Measurements from ENCODE around the gene SNRNP35.

The SNRNP35 gene

GRCh38 chr12:123445388-123446332 is 12.3 kb upstream of the SNRNP35 start:
- DNase-seq (ENCODE audit: low read depth in 1 of 2, low spot score in 1 of 2), result no peak
- H3K27me3 ChIP-seq (ENCODE audit: insufficient read depth, poor library complexity, severe bottlenecking), result no peaks in the 10 kb centered on the region
- H3K27ac ChIP-seq (replicated peaks), result peak overlapping the region; percentile 34
- no peak overlapping the region for H3K4me3 ChIP-seq (replicated peaks; ENCODE audit: insufficient read depth, low read length)
- TF ChIP-seq, protein P1, sequence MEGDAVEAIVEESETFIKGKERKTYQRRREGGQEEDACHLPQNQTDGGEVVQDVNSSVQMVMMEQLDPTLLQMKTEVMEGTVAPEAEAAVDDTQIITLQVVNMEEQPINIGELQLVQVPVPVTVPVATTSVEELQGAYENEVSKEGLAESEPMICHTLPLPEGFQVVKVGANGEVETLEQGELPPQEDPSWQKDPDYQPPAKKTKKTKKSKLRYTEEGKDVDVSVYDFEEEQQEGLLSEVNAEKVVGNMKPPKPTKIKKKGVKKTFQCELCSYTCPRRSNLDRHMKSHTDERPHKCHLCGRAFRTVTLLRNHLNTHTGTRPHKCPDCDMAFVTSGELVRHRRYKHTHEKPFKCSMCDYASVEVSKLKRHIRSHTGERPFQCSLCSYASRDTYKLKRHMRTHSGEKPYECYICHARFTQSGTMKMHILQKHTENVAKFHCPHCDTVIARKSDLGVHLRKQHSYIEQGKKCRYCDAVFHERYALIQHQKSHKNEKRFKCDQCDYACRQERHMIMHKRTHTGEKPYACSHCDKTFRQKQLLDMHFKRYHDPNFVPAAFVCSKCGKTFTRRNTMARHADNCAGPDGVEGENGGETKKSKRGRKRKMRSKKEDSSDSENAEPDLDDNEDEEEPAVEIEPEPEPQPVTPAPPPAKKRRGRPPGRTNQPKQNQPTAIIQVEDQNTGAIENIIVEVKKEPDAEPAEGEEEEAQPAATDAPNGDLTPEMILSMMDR (IDR thresholded peaks at IDR 0.05; ENCODE audit: insufficient read depth, low read length), result no peak
- TF ChIP-seq GABPA (IDR thresholded peaks at IDR 0.05; ENCODE audit: low read depth) (no peak), SPI1 (IDR thresholded peaks at IDR 0.05; ENCODE audit: borderline replicate concordance, low read depth) (no peak), POLR2AphosphoS5 (IDR thresholded peaks at IDR 0.05; ENCODE audit: low read depth) (no peak)
- TF ChIP-seq, protein P2, sequence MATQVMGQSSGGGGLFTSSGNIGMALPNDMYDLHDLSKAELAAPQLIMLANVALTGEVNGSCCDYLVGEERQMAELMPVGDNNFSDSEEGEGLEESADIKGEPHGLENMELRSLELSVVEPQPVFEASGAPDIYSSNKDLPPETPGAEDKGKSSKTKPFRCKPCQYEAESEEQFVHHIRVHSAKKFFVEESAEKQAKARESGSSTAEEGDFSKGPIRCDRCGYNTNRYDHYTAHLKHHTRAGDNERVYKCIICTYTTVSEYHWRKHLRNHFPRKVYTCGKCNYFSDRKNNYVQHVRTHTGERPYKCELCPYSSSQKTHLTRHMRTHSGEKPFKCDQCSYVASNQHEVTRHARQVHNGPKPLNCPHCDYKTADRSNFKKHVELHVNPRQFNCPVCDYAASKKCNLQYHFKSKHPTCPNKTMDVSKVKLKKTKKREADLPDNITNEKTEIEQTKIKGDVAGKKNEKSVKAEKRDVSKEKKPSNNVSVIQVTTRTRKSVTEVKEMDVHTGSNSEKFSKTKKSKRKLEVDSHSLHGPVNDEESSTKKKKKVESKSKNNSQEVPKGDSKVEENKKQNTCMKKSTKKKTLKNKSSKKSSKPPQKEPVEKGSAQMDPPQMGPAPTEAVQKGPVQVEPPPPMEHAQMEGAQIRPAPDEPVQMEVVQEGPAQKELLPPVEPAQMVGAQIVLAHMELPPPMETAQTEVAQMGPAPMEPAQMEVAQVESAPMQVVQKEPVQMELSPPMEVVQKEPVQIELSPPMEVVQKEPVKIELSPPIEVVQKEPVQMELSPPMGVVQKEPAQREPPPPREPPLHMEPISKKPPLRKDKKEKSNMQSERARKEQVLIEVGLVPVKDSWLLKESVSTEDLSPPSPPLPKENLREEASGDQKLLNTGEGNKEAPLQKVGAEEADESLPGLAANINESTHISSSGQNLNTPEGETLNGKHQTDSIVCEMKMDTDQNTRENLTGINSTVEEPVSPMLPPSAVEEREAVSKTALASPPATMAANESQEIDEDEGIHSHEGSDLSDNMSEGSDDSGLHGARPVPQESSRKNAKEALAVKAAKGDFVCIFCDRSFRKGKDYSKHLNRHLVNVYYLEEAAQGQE (IDR thresholded peaks at IDR 0.05; ENCODE audit: insufficient replicate concordance, low read depth), result no peak

DNA sequence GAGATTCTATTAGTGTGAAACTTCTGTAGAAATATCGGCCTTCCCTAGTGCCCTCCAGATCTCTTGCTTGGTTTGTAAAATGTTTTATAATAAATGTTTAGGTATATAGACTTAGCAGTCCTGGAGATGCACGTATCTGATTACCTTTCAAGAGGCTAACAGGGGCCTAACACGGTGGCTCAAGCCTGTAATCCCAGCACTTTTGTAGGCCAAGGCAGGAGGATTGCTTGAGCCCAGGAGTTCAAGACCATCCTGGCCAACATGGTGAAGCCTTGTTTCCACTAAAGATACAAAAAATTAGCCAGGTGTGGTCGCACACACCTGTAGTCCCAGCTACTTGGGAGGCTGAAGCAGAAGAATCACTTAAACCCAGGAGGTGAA is 11.6 kb upstream of the SNRNP35 start:
- no peak overlapping the region for H3K4me3 ChIP-seq (replicated peaks; ENCODE audit: insufficient read depth, low read length)
- no peaks in the 10 kb centered on the region for H3K27me3 ChIP-seq (ENCODE audit: insufficient read depth, poor library complexity, severe bottlenecking)
- peak overlapping the region; percentile 34 for H3K27ac ChIP-seq (replicated peaks)
- TF ChIP-seq SPI1 (IDR thresholded peaks at IDR 0.05; ENCODE audit: borderline replicate concordance, low read depth), result no peak
- no peak for DNase-seq (ENCODE audit: low read depth in 1 of 2, low spot score in 1 of 2)

GRCh38 chr12:123449249-123449733 is 8.6 kb upstream of the SNRNP35 start:
- peak overlapping the region; percentile 96 for H3K27ac ChIP-seq (replicated peaks)

More at GRCh38 chr12:123449249-123449733, 8.6 kb upstream of the SNRNP35 start:
- no peak overlapping the region for H3K4me3 ChIP-seq (replicated peaks; ENCODE audit: insufficient read depth, low read length)
- H3K27me3 ChIP-seq (ENCODE audit: insufficient read depth, poor library complexity, severe bottlenecking), result no peaks in the 10 kb centered on the region
- TF ChIP-seq, protein P1 (IDR thresholded peaks at IDR 0.05; ENCODE audit: insufficient read depth, low read length), result no peak
- TF ChIP-seq POLR2AphosphoS5 (IDR thresholded peaks at IDR 0.05; ENCODE audit: low read depth) (no peak), SPI1 (IDR thresholded peaks at IDR 0.05; ENCODE audit: borderline replicate concordance, low read depth) (no peak), GABPA (IDR thresholded peaks at IDR 0.05; ENCODE audit: low read depth) (no peak)
- TF ChIP-seq, protein P2 (IDR thresholded peaks at IDR 0.05; ENCODE audit: insufficient replicate concordance, low read depth), result no peak
- DNase-seq (ENCODE audit: low read depth in 1 of 2, low spot score in 1 of 2), result no peak
